ENCODE data around the gene PHLDA1.

Gene PHLDA1

DNA sequence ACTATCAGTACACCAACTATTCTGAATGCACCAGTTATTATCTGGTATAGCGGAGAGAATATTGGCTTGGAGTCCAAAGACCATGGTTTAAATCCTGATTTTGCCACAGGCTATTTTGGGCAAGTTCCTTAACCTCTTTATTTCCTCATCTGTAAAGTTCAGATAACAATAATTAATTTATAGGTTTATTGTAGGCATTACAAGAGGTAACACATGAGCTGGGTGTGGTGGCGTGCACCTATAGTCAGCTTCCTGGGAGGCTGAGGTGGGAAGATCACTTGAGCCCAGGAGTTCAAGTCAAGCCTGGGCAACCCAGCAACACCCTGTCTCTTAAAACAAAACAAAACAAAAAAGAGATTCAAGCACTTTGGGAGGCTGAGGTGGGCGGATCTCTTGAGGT, 23.1 kb downstream of the PHLDA1 start:
- H3K4me3 ChIP-seq (ENCODE audit: low read depth, low read length) = no peak overlapping the region
- ChIA-PET CTCF (interaction anchor here (1.6 kb wide), 1 partner anchor 16 kb away, joined by 3 read pairs; no protein-coding TSS in a partner anchor), POLR2A (no interaction called here)
- TF ChIP-seq, protein P1, sequence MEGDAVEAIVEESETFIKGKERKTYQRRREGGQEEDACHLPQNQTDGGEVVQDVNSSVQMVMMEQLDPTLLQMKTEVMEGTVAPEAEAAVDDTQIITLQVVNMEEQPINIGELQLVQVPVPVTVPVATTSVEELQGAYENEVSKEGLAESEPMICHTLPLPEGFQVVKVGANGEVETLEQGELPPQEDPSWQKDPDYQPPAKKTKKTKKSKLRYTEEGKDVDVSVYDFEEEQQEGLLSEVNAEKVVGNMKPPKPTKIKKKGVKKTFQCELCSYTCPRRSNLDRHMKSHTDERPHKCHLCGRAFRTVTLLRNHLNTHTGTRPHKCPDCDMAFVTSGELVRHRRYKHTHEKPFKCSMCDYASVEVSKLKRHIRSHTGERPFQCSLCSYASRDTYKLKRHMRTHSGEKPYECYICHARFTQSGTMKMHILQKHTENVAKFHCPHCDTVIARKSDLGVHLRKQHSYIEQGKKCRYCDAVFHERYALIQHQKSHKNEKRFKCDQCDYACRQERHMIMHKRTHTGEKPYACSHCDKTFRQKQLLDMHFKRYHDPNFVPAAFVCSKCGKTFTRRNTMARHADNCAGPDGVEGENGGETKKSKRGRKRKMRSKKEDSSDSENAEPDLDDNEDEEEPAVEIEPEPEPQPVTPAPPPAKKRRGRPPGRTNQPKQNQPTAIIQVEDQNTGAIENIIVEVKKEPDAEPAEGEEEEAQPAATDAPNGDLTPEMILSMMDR (IDR thresholded peaks at IDR 0.05; ENCODE audit: insufficient read depth, low read length, missing control alignments) = no peak
- DNase-seq (ENCODE audit: low read depth, low spot score) = no peak

DNA sequence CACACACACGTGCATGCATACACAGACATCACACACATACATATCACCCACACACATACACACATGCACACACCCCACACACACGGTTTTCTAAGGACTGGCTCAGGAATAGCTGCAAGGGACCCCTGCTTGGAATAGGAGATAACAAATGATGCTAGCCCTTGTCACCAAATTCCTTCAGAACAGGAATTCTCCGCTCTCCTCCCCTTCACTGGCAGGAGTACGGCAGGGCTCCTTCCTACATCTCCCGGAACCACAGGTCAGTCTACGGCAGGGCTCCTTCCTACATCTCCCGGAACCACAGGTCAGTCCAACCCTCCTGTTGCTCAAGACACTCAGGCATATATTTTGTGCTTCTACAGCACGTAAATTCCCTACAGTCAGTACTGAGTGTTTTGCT, 23.9 kb downstream of the PHLDA1 start:
- TF ChIP-seq, protein P1 (IDR thresholded peaks at IDR 0.05; ENCODE audit: insufficient read depth, low read length, missing control alignments) = no peak
- no peak overlapping the region for H3K4me3 ChIP-seq (ENCODE audit: low read depth, low read length)
- DNase-seq (ENCODE audit: low read depth, low spot score) = no peak
- CTCF ChIA-PET = no interaction called here
- POLR2A ChIA-PET = no interaction called here

DNA sequence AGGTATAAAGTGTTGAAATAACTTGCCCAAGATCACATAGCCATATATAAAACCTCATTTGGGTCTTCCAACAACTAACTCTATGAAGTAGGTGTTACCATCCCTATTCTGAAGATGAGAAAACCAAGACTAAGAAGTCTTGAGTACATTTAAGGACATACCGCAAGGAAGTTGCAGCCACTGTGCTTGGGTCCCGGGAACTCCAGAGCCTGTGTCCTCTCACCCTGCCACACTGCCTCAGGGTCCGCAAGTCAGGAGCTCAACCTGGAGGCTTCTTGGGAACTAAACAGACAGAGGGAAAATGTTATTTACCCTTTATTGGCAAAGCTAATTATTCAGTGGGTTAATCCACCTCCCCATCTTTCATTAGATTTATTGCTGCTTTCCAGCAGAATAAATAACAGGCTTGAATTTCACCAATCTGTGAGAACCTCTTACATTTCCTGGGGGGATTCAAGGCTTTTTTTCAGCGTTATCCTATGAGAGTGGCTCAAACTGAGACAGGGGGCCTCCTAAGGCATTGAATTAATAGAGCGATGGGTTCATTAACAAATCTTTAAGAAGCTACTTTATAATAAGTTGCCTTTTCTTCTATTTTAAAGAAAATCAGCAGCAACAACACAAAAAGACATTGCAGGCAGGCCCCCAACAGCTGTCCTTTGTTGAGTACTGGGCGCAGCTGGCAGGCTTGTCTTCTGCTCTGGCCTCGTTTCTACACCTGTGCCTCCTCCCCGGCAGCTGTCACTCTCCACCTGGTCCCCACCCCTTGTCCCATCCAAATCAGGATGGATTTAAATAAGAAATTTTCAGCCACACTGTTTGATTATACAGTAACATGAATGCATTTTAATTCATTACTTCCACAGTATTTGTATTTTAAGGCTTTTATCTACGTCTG, 25.3 kb downstream of the PHLDA1 start:
- POLR2A ChIA-PET = no interaction called here
- DNase-seq (ENCODE audit: low read depth, low spot score) = no peak
- TF ChIP-seq, protein P1 (IDR thresholded peaks at IDR 0.05; ENCODE audit: insufficient read depth, low read length, missing control alignments) = no peak
- no peak overlapping the region for H3K4me3 ChIP-seq (ENCODE audit: low read depth, low read length)
- CTCF ChIA-PET = no interaction called here

DNA sequence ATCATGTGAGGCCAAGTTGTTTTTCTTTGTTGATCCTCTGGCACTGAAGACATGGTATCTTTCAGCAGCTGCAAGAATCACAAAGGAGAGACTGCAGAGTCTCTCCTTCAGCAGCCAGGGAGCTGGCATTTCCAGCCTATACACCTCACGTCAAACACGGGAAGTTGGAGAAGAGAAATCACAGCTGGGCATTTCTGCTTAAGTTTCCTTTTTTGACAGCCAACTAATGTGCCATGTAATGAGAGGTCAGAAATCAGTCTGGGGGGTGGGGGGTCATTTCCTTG, 28.3 kb downstream of the PHLDA1 start:
- no peak overlapping the region for H3K4me3 ChIP-seq (ENCODE audit: low read depth, low read length)
- DNase-seq (ENCODE audit: low read depth, low spot score) = no peak
- ChIA-PET POLR2A (no interaction called here), CTCF (interaction anchor here (1.0 to 2.1 kb wide), 2 partner anchors 9 to 476 kb away, joined by 3 to 5 read pairs; no protein-coding TSS in a partner anchor)
- TF ChIP-seq, protein P1 (IDR thresholded peaks at IDR 0.05; ENCODE audit: insufficient read depth, low read length, missing control alignments) = no peak

DNA sequence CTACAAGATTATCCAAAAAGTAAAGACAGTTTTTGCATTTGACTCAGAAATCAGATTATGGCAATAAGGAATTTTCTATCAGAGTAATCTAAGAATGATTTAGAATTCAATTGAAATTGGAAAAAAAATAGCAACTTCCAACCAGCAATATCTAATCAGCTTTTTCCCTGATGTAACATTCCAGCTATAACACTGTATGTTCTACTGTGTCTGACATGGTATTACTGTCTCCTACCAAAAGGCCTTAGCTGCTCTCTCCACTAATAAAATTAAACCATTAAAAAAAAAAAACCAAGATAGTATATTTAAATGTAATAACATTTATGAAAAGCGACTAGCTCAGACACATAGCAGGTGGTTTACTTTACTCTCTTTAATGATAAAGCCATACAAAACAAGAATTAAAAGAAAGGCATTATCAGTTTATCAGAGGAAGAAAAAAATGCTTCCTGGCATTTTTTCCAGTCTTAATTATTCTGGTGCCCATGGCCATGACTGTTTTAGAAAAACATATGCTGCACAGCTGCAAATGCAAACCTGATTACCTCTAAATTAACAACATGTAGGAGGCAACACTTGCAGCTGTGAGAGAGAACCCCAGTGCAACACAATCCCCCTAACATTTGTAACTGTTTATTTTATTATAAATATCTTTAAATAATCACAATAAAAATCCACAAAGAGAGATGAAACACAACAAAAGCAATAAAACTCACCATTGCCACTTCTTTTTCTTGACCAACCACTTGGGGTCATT, 28.8 kb downstream of the PHLDA1 start:
- DNase-seq (ENCODE audit: low read depth, low spot score) = no peak
- no peak overlapping the region for H3K4me3 ChIP-seq (ENCODE audit: low read depth, low read length)
- TF ChIP-seq, protein P1 (IDR thresholded peaks at IDR 0.05; ENCODE audit: insufficient read depth, low read length, missing control alignments) = no peak
- CTCF ChIA-PET = interaction anchor here (1.0 to 2.1 kb wide), 2 partner anchors 10 to 475 kb away, joined by 3 to 5 read pairs; no protein-coding TSS in a partner anchor
- POLR2A ChIA-PET = no interaction called here
